WERI-Rb-1 (cell line): ENCODE measurements around the gene ULK4.

Experiments
- DNase-seq: peaks from one replicate; pipeline ENCODE4 v3.0.0-alpha.2; 2020
- H3K27ac ChIP-seq: fragments of 250-450 bp; sonication (Bioruptor Pico); 2 replicates; pipeline ENCODE4 v1.5.1; 2020; ENCODE audit warnings: mild to moderate bottlenecking, moderate library complexity
- H3K27me3 ChIP-seq: fragments of 250-450 bp; sonication (Bioruptor Pico); 2 replicates; pipeline ENCODE4 v1.5.1; 2021; ENCODE audit warnings: mild to moderate bottlenecking, low read depth, moderate library complexity; ENCODE audit not compliant: insufficient read depth, severe bottlenecking
- H3K36me3 ChIP-seq: fragments of 250-450 bp; sonication (Bioruptor Pico); 2 replicates; pipeline ENCODE4 v1.5.1; 2020; ENCODE audit warnings: mild to moderate bottlenecking, moderate library complexity
- H3K4me3 ChIP-seq: 2 replicates; pipeline ENCODE4 v1.5.1; 2011; ENCODE audit warnings: low read depth, mild to moderate bottlenecking, control low read depth, low read length
- H3K9me3 ChIP-seq: fragments of 250-450 bp; sonication (Bioruptor Pico); 2 replicates; pipeline ENCODE4 v1.5.1; 2021; ENCODE audit warnings: mild to moderate bottlenecking, moderate library complexity; ENCODE audit not compliant: severe bottlenecking
- TF ChIP-seq, protein P1 (sequence below): IDR thresholded peaks from 2 replicates; pipeline ENCODE4 v1.5.1; 2011; ENCODE audit warnings: low read depth, mild to moderate bottlenecking, control low read depth, inconsistent platforms, low read length

The ULK4 gene

DNA sequence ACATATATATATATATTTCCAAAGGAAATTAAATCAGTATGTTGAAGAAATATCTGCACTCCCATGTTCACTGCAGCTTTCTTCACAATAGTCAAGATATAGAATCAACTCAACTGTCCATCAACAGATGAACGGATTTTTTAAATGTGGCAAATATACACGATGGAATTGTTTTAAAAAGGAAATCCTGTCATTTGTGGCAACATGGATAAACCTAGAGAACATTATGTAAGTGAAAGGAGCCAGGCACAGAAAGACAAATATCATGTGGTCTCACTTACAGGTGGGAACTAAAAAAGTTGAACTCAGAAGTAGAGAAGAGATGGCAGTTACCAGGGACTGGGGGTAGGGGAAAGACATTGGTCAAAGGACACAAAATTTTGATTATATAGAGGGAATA is 253.7 kb downstream of the ULK4 start:
- H3K9me3 ChIP-seq, result no peaks in the 10 kb centered on the region
- TF ChIP-seq, protein P1, sequence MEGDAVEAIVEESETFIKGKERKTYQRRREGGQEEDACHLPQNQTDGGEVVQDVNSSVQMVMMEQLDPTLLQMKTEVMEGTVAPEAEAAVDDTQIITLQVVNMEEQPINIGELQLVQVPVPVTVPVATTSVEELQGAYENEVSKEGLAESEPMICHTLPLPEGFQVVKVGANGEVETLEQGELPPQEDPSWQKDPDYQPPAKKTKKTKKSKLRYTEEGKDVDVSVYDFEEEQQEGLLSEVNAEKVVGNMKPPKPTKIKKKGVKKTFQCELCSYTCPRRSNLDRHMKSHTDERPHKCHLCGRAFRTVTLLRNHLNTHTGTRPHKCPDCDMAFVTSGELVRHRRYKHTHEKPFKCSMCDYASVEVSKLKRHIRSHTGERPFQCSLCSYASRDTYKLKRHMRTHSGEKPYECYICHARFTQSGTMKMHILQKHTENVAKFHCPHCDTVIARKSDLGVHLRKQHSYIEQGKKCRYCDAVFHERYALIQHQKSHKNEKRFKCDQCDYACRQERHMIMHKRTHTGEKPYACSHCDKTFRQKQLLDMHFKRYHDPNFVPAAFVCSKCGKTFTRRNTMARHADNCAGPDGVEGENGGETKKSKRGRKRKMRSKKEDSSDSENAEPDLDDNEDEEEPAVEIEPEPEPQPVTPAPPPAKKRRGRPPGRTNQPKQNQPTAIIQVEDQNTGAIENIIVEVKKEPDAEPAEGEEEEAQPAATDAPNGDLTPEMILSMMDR, result no peak
- no peak overlapping the region for H3K4me3 ChIP-seq
- H3K27ac ChIP-seq, result no peak overlapping the region
- no peaks in the 10 kb centered on the region for H3K36me3 ChIP-seq
- no peak for DNase-seq
- no peaks in the 10 kb centered on the region for H3K27me3 ChIP-seq

DNA sequence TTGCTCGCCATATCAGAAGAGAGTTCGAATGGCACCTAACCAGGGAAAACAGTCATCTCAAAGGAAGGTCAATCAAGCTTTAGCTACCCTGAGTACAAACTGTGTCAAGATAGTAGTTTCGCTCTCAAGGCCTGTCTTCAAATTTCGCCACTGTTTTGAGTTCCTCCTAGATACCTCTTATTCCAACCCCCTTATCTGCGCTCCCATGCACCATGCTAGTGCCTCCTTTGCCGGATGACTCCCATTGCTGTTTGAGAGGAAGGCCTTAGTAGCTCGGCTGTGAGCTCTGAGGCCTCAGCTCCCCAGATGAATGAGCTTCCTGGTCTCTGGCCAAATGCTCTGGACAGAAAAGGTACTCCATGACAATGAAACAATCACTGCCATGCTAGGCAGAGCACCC is 256.0 kb downstream of the ULK4 start:
- Histone ChIP-seq H3K27me3 (no peaks in the 10 kb centered on the region), H3K27ac (no peak overlapping the region), H3K36me3 (no peaks in the 10 kb centered on the region), H3K9me3 (no peaks in the 10 kb centered on the region), H3K4me3 (no peak overlapping the region)
- TF ChIP-seq, protein P1, result no peak
- no peak for DNase-seq

DNA sequence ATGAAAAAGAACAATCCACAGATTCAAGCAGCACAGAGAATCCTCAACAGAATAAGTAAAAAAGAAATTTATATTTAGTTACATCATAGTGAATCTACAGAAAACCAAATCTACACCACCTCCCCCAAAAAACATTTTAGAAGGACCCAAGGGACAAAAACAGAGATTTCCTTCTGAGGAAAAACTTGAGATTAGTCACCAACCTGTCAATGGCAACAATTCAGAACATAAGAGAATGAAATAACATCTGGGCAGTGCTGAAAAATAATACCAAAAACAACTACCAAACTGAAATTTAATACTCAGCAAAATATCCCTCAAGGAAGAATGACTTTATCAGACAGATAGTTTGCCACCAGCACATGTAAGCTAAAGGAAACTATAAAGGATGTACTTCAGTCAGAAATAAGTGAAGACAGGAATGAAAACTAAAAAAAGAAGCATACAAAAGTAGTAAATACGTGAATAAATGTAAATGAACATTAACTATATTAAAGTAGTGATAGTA is 260.7 kb downstream of the ULK4 start:
- Histone ChIP-seq H3K36me3 (no peaks in the 10 kb centered on the region), H3K4me3 (no peak overlapping the region), H3K27ac (no peak overlapping the region), H3K27me3 (no peaks in the 10 kb centered on the region), H3K9me3 (no peaks in the 10 kb centered on the region)
- no peak for DNase-seq
- TF ChIP-seq, protein P1, result no peak

DNA sequence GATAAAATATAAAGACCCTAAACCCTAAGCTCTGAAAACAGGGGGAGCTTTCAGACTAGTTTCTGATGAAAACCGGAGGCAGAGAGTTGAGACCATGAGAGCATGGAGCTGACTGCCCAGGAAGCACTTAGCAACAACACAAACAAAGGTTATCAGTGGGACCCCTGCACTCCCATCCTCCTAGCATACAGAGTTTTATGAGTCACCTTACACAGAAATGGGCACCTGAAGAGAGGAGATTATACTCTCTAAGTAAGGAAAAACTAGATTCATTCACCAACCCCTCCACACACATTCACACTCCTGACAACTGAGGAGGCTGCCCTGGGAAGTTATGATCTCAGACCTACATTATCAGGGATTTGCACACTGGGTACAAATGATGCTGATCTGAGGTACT is 261.7 kb downstream of the ULK4 start:
- TF ChIP-seq, protein P1, result no peak
- H3K27me3 ChIP-seq, result no peaks in the 10 kb centered on the region
- no peak overlapping the region for H3K4me3 ChIP-seq
- no peak overlapping the region for H3K27ac ChIP-seq
- no peaks in the 10 kb centered on the region for H3K36me3 ChIP-seq
- no peaks in the 10 kb centered on the region for H3K9me3 ChIP-seq
- no peak for DNase-seq

DNA sequence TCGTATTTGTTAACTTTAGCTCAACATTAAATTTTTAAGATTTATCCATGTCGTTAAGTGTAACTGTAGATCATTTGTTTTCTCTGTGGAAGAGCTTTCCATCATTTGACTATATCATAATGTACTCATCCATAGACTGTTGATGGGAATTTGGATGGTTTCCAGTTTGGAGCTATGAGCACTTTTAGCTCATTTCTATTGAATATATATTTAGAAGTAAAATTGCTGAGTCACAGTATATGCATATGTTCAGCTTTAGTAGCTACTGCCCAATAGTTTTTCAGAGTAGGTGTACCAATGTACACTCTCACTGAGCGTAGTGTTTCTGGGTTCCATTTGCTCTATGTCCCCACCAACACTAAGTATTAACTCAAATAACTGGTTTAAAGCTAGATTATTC is 263.0 kb downstream of the ULK4 start:
- Histone ChIP-seq H3K4me3 (no peak overlapping the region), H3K9me3 (no peaks in the 10 kb centered on the region), H3K27ac (no peak overlapping the region), H3K27me3 (no peaks in the 10 kb centered on the region), H3K36me3 (no peaks in the 10 kb centered on the region)
- no peak for DNase-seq
- TF ChIP-seq, protein P1, result no peak

DNA sequence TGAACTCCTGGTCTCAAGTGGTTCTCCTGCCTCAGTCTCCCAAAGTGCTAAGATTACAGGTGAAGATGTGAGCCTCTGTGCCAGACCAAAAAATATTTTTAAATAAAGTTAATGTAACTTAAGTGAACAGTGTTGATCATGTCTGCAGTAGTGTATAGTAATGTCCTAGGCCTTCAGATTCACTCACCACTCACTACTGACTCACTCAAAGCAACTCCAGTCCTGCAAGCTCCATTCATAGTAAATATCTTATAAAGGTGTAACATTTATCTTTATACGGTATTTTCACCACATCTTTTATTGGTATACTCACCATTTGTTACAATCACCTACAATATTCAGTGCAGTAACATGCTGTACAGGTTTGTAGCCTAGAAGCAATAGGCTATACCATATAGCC is 264.2 kb downstream of the ULK4 start:
- no peak overlapping the region for H3K4me3 ChIP-seq
- TF ChIP-seq, protein P1, result no peak
- H3K27me3 ChIP-seq, result no peaks in the 10 kb centered on the region

More for the DNA sequence above, 264.2 kb downstream of the ULK4 start:
- no peak overlapping the region for H3K27ac ChIP-seq
- DNase-seq, result no peak
- H3K36me3 ChIP-seq, result no peaks in the 10 kb centered on the region
- no peaks in the 10 kb centered on the region for H3K9me3 ChIP-seq
